ENCODE results near the gene ZBTB43. TPM values are rescaled to one million over a fixed set of nuclear protein-coding genes. Genes with fewer than 3 reads are reported as not detected.

Gene ZBTB43
- total RNA-seq, 1 experiment from 2014 or later, result 6.8 TPM

GRCh38 chr9:126860757-126861466, 56.1 kb downstream of the ZBTB43 start:
- Histone ChIP-seq H3K4me3 (peak overlapping the region; percentile 97), H3K4me1 (replicated peaks) (peaks cover 13% of the 10 kb centered on the region), H3K36me3 (peaks cover 25% of the 10 kb centered on the region), H3K9me3 (replicated peaks) (no peaks in the 10 kb centered on the region), H3K27me3 (replicated peaks) (peaks cover 11% of the 10 kb centered on the region; the same call in 1 of the 2 replicates), H3K27ac (no peak overlapping the region)
- peak in 1 of 2 experiments; percentile 47 for DNase-seq (ENCODE audit: low read depth in 1 of 2, low spot score in 2 of 2)

GRCh38 chr9:126861707-126862103, 56.9 kb downstream of the ZBTB43 start:
- Histone ChIP-seq H3K9me3 (replicated peaks) (no peaks in the 10 kb centered on the region), H3K36me3 (peaks cover 25% of the 10 kb centered on the region), H3K4me3 (peak overlapping the region; percentile 97), H3K4me1 (replicated peaks) (peaks cover 13% of the 10 kb centered on the region), H3K27ac (no peak overlapping the region), H3K27me3 (replicated peaks) (peaks cover 11% of the 10 kb centered on the region; the same call in 1 of the 2 replicates)
- DNase-seq (ENCODE audit: low read depth in 1 of 2, low spot score in 2 of 2), result peak in 1 of 2 experiments; percentile 11

- H3K27ac ChIP-seq, result no peak overlapping the region
Measured at GRCh38 chr9:126862104-126862761, 57.4 kb downstream of the ZBTB43 start.

GRCh38 chr9:126864771-126865170, 59.9 kb downstream of the ZBTB43 start:
- Histone ChIP-seq H3K4me3 (no peak overlapping the region), H3K27ac (no peak overlapping the region), H3K36me3 (peaks cover 31% of the 10 kb centered on the region), H3K4me1 (replicated peaks) (peaks cover 10% of the 10 kb centered on the region), H3K27me3 (replicated peaks) (no peaks in the 10 kb centered on the region), H3K9me3 (replicated peaks) (no peaks in the 10 kb centered on the region)
- DNase-seq (ENCODE audit: low read depth in 1 of 2, low spot score in 2 of 2), result no peak

More at GRCh38 chr9:126862104-126862761, 57.4 kb downstream of the ZBTB43 start:
- Histone ChIP-seq H3K4me3 (no peak overlapping the region), H3K4me1 (replicated peaks) (peaks cover 13% of the 10 kb centered on the region), H3K36me3 (peaks cover 25% of the 10 kb centered on the region), H3K27me3 (replicated peaks) (peaks cover 11% of the 10 kb centered on the region; the same call in 1 of the 2 replicates), H3K9me3 (replicated peaks) (no peaks in the 10 kb centered on the region)
- no peak for DNase-seq (ENCODE audit: low read depth in 1 of 2, low spot score in 2 of 2)

- Histone ChIP-seq H3K27me3 (replicated peaks) (no peaks in the 10 kb centered on the region), H3K9me3 (replicated peaks) (no peaks in the 10 kb centered on the region), H3K27ac (no peak overlapping the region), H3K4me1 (replicated peaks) (no peaks in the 10 kb centered on the region), H3K4me3 (no peak overlapping the region), H3K36me3 (peaks cover 13% of the 10 kb centered on the region)
- no peak for DNase-seq (ENCODE audit: low read depth in 1 of 2, low spot score in 2 of 2)
Measured at GRCh38 chr9:126869368-126869767, 64.5 kb downstream of the ZBTB43 start.

- Histone ChIP-seq H3K4me3 (no peak overlapping the region), H3K36me3 (peaks cover 10% of the 10 kb centered on the region; the same call in 1 of the 2 replicates), H3K4me1 (replicated peaks) (no peaks in the 10 kb centered on the region), H3K9me3 (replicated peaks) (no peaks in the 10 kb centered on the region), H3K27ac (no peak overlapping the region), H3K27me3 (replicated peaks) (no peaks in the 10 kb centered on the region)
- DNase-seq (ENCODE audit: low read depth in 1 of 2, low spot score in 2 of 2), result no peak
Measured at GRCh38 chr9:126872516-126872915, 67.7 kb downstream of the ZBTB43 start.

GRCh38 chr9:126874546-126875314, 69.9 kb downstream of the ZBTB43 start:
- no peaks in the 10 kb centered on the region for H3K27me3 ChIP-seq (replicated peaks)
- H3K9me3 ChIP-seq (replicated peaks), result no peaks in the 10 kb centered on the region
- H3K4me1 ChIP-seq (replicated peaks), result no peaks in the 10 kb centered on the region
- no peak overlapping the region for H3K27ac ChIP-seq
- no peak for DNase-seq (ENCODE audit: low read depth in 1 of 2, low spot score in 2 of 2)
- H3K36me3 ChIP-seq, result peaks cover 11% of the 10 kb centered on the region
- no peak overlapping the region for H3K4me3 ChIP-seq

- Histone ChIP-seq H3K27ac (no peak overlapping the region), H3K36me3 (peaks cover 21% of the 10 kb centered on the region), H3K9me3 (replicated peaks) (no peaks in the 10 kb centered on the region), H3K4me1 (replicated peaks) (no peaks in the 10 kb centered on the region), H3K27me3 (replicated peaks) (no peaks in the 10 kb centered on the region), H3K4me3 (no peak overlapping the region)
- DNase-seq (ENCODE audit: low read depth in 1 of 2, low spot score in 2 of 2), result no peak
Measured at GRCh38 chr9:126875756-126876510, 71.1 kb downstream of the ZBTB43 start.

- no peak overlapping the region for H3K4me3 ChIP-seq
- no peaks in the 10 kb centered on the region for H3K27me3 ChIP-seq (replicated peaks)
- DNase-seq (ENCODE audit: low read depth in 1 of 2, low spot score in 2 of 2), result no peak
- peaks cover 23% of the 10 kb centered on the region for H3K36me3 ChIP-seq
- H3K27ac ChIP-seq, result no peak overlapping the region
- H3K9me3 ChIP-seq (replicated peaks), result no peaks in the 10 kb centered on the region
- H3K4me1 ChIP-seq (replicated peaks), result no peaks in the 10 kb centered on the region
Measured at GRCh38 chr9:126876531-126876930, 71.7 kb downstream of the ZBTB43 start.

- no peak overlapping the region for H3K27ac ChIP-seq
- DNase-seq (ENCODE audit: low read depth in 1 of 2, low spot score in 2 of 2), result no peak
- H3K36me3 ChIP-seq, result peaks cover 28% of the 10 kb centered on the region
- no peak overlapping the region for H3K4me3 ChIP-seq
- H3K27me3 ChIP-seq (replicated peaks), result no peaks in the 10 kb centered on the region
- no peaks in the 10 kb centered on the region for H3K4me1 ChIP-seq (replicated peaks)
- no peaks in the 10 kb centered on the region for H3K9me3 ChIP-seq (replicated peaks)
Measured at GRCh38 chr9:126877418-126877817, 72.6 kb downstream of the ZBTB43 start.

GRCh38 chr9:126879288-126879687, 74.4 kb downstream of the ZBTB43 start:
- Histone ChIP-seq H3K27ac (no peak overlapping the region), H3K27me3 (replicated peaks) (no peaks in the 10 kb centered on the region), H3K4me3 (no peak overlapping the region), H3K4me1 (replicated peaks) (no peaks in the 10 kb centered on the region), H3K9me3 (replicated peaks) (no peaks in the 10 kb centered on the region), H3K36me3 (peaks cover 28% of the 10 kb centered on the region)
- no peak for DNase-seq (ENCODE audit: low read depth in 1 of 2, low spot score in 2 of 2)

- H3K27ac ChIP-seq, result no peak overlapping the region
- H3K27me3 ChIP-seq (replicated peaks), result no peaks in the 10 kb centered on the region
- no peaks in the 10 kb centered on the region for H3K4me1 ChIP-seq (replicated peaks)
- no peak overlapping the region for H3K4me3 ChIP-seq
- no peaks in the 10 kb centered on the region for H3K9me3 ChIP-seq (replicated peaks)
- DNase-seq (ENCODE audit: low read depth in 1 of 2, low spot score in 2 of 2), result no peak
- H3K36me3 ChIP-seq, result peaks cover 28% of the 10 kb centered on the region
Measured at GRCh38 chr9:126880226-126880946, 75.5 kb downstream of the ZBTB43 start.

GRCh38 chr9:126880947-126881332, 76.1 kb downstream of the ZBTB43 start:
- Histone ChIP-seq H3K27me3 (replicated peaks) (no peaks in the 10 kb centered on the region), H3K9me3 (replicated peaks) (no peaks in the 10 kb centered on the region), H3K36me3 (peaks cover 28% of the 10 kb centered on the region), H3K27ac (no peak overlapping the region), H3K4me1 (replicated peaks) (no peaks in the 10 kb centered on the region), H3K4me3 (no peak overlapping the region)
- no peak for DNase-seq (ENCODE audit: low read depth in 1 of 2, low spot score in 2 of 2)
